Retinal pigment epithelial cell (primary cell): ENCODE results near the gene XRCC1.
A peak's percentile ranks its signal among the peaks of the same experiment; 100 is the strongest.

ENCODE experiments used
- DNase-seq: peaks from one replicate; pipeline ENCODE4 v3.0.0-alpha.2; 2010; ENCODE audit warnings: low read depth
- H3K4me3 ChIP-seq: 2 replicates; pipeline ENCODE4 v1.5.1; 2011; ENCODE audit warnings: mild to moderate bottlenecking, low read length, control low read depth, moderate library complexity
- CTCF ChIP-seq: conservative IDR thresholded peaks from 2 replicates; pipeline ENCODE4 v1.5.1; 2011; ENCODE audit warnings: low read depth, low read length, control low read depth, inconsistent platforms

The XRCC1 gene

GRCh38 chr19:43584484-43584883 is 9.2 kb upstream of the XRCC1 start:
- no peak for DNase-seq
- H3K4me3 ChIP-seq: no peak overlapping the region
- TF ChIP-seq CTCF: no peak

- H3K4me3 ChIP-seq: no peak overlapping the region
- no peak for DNase-seq
- no peak for TF ChIP-seq CTCF
Measured at GRCh38 chr19:43582495-43582894, 7.2 kb upstream of the XRCC1 start.

- no peak overlapping the region for H3K4me3 ChIP-seq
- TF ChIP-seq CTCF: no peak
Measured at GRCh38 chr19:43581467-43581866, 6.1 kb upstream of the XRCC1 start.

GRCh38 chr19:43578787-43579186 is 3.5 kb upstream of the XRCC1 start:
- no peak for TF ChIP-seq CTCF
- no peak overlapping the region for H3K4me3 ChIP-seq
- no peak for DNase-seq

More at GRCh38 chr19:43581467-43581866, 6.1 kb upstream of the XRCC1 start:
- no peak for DNase-seq

GRCh38 chr19:43575955-43576878 is 890 bp upstream of the XRCC1 start:
- no peak for TF ChIP-seq CTCF
- no peak for DNase-seq
- peak overlapping the region; percentile 51 for H3K4me3 ChIP-seq

GRCh38 chr19:43574424-43575155 is 737 bp downstream of the XRCC1 start:
- TF ChIP-seq CTCF: no peak
- peak overlapping the region; percentile 92 for H3K4me3 ChIP-seq
- no peak for DNase-seq
